ENCODE measurements around the gene KCNH2. TPM values are rescaled to one million over a fixed set of nuclear protein-coding genes. Genes with fewer than 3 reads are reported as not detected.

The KCNH2 gene
- total and polyA plus RNA-seq, 2 of the 8 experiments (the other 6 are each of a cell fraction or from before 2014, with no cell fraction given): 8.0 to 15.0 TPM

- TF ChIP-seq USF2 (IDR thresholded peaks at IDR 0.05; ENCODE audit: low read length): no peak
- TF ChIP-seq NRF1 (IDR thresholded peaks at IDR 0.05; ENCODE audit: low read depth, low read length): no peak
- no peak for TF ChIP-seq TBP (IDR thresholded peaks at IDR 0.05; ENCODE audit: low read depth, low read length)
- TF ChIP-seq TAF7 (optimal IDR thresholded peaks at IDR 0.05; ENCODE audit: borderline replicate concordance, low read depth, low read length): no peak
- TF ChIP-seq PHF8 (conservative IDR thresholded peaks at IDR 0.05; ENCODE audit: low read depth, low read length): no peak
- TF ChIP-seq KDM1A (IDR thresholded peaks at IDR 0.05; ENCODE audit: borderline replicate concordance, low read length): no peak
- no peak for TF ChIP-seq SP4 (IDR thresholded peaks at IDR 0.05; ENCODE audit: low read length)
- TF ChIP-seq SRF (IDR thresholded peaks at IDR 0.05; ENCODE audit: low read depth, low read length): no peak
- TF ChIP-seq SP2 (IDR thresholded peaks at IDR 0.05; ENCODE audit: low read length): no peak
These were observed 14.0 kb upstream of the KCNH2 start (continued) for GRCh38 chr7:150992051-150992640.

Measured in H1 (cell line).